HEK293 (cell line): Measurements from ENCODE around the gene MRPL3.

Experiments
- CTCF ChIA-PET: fragments of 350-600 bp; formaldehyde crosslinking; extraction: SDS; loops from one replicate; lab custom pipeline; 2021; ENCODE audit warnings: antibody characterized with exemption; lab: Yijun Ruan, JAX
- POLR2A ChIA-PET: fragments of 300-600 bp; formaldehyde crosslinking; extraction: SDS; loops from one replicate; lab custom pipeline; 2020; ENCODE audit warnings: antibody characterized with exemption, inconsistent platforms; lab: Yijun Ruan, JAX
- H3K27ac ChIP-seq: fragments of 200-500 bp; sonication (Bioruptor generic); 2 replicates; pipeline ENCODE4 v1.5.1; 2014; ENCODE audit warnings: low read depth, low read length, control low read depth, inconsistent platforms; ENCODE audit errors: extremely low read depth
- H3K36me3 ChIP-seq, 2 experiments: fragments of 200-500 bp in 1 of 2; sonication (Bioruptor generic) in 1 of 2; 1 replicate in 1 of 2; 2 replicates in 1 of 2; pipeline ENCODE4 v1.5.1; 2014 to 2017; ENCODE audit warnings: inconsistent platforms in 2 of 2, low read length in 2 of 2; ENCODE audit not compliant: control insufficient read depth in 2 of 2, insufficient read depth in 1 of 2
- H3K4me1 ChIP-seq: fragments of 200-500 bp; sonication (Bioruptor generic); 2 replicates; pipeline ENCODE4 v1.5.1; 2014; ENCODE audit warnings: mild to moderate bottlenecking, low read length, inconsistent platforms; ENCODE audit not compliant: control insufficient read depth, insufficient read depth
- H3K4me3 ChIP-seq: 2 replicates; pipeline ENCODE4 v1.5.1; 2011; ENCODE audit warnings: low read depth, mild to moderate bottlenecking, control low read depth, low read length, moderate library complexity
- H3K9me3 ChIP-seq: fragments of 200-500 bp; sonication (Bioruptor generic); 2 replicates; pipeline ENCODE4 v1.5.1; 2014; ENCODE audit warnings: low read depth, low read length, inconsistent platforms; ENCODE audit not compliant: control insufficient read depth, insufficient read depth
- ATF2 ChIP-seq: fragments of 450-650 bp; formaldehyde crosslinking; IDR thresholded peaks from 2 replicates; pipeline ENCODE4 v1.5.1; 2016; ENCODE audit warnings: missing biosample characterization, missing genetic modification characterization, low read depth
- BCL11A ChIP-seq: fragments of 450-650 bp; formaldehyde crosslinking; IDR thresholded peaks from 2 replicates; pipeline ENCODE4 v1.5.1; 2016; ENCODE audit warnings: low read depth, missing biosample characterization, missing genetic modification characterization
- GLIS1 ChIP-seq: fragments of 450-650 bp; formaldehyde crosslinking; IDR thresholded peaks from 2 replicates; pipeline ENCODE4 v1.5.1; 2016; ENCODE audit warnings: missing biosample characterization, missing genetic modification characterization
- KLF17 ChIP-seq: fragments of 450-650 bp; formaldehyde crosslinking; IDR thresholded peaks from 2 replicates; pipeline ENCODE4 v1.5.1; 2016; ENCODE audit warnings: missing biosample characterization, missing genetic modification characterization
- KLF7 ChIP-seq: fragments of 450-650 bp; formaldehyde crosslinking; IDR thresholded peaks from 2 replicates; pipeline ENCODE4 v1.5.1; 2016; ENCODE audit warnings: missing biosample characterization, missing genetic modification characterization, borderline replicate concordance
- MZF1 ChIP-seq: fragments of 450-650 bp; formaldehyde crosslinking; IDR thresholded peaks from 2 replicates; pipeline ENCODE4 v1.5.1; 2017; ENCODE audit warnings: missing biosample characterization, missing genetic modification characterization, borderline replicate concordance
- PRDM6 ChIP-seq: fragments of 450-650 bp; formaldehyde crosslinking; IDR thresholded peaks from 2 replicates; pipeline ENCODE4 v1.5.1; 2017; ENCODE audit warnings: missing biosample characterization, missing genetic modification characterization
- SP3 ChIP-seq: fragments of 450-650 bp; formaldehyde crosslinking; IDR thresholded peaks from 2 replicates; pipeline ENCODE4 v1.5.1; 2016; ENCODE audit warnings: missing biosample characterization, missing genetic modification characterization
- YY2 ChIP-seq: fragments of 450-650 bp; formaldehyde crosslinking; IDR thresholded peaks from 2 replicates; pipeline ENCODE4 v1.5.1; 2016; ENCODE audit warnings: missing biosample characterization, missing genetic modification characterization
- ZFP37 ChIP-seq: fragments of 450-650 bp; formaldehyde crosslinking; IDR thresholded peaks from 2 replicates; pipeline ENCODE4 v1.5.1; 2016; ENCODE audit warnings: missing biosample characterization, missing genetic modification characterization
- ZNF132 ChIP-seq: fragments of 450-650 bp; formaldehyde crosslinking; IDR thresholded peaks from 2 replicates; pipeline ENCODE4 v1.5.1; 2017; ENCODE audit warnings: missing biosample characterization, missing genetic modification characterization, borderline replicate concordance
- ZNF140 ChIP-seq: fragments of 450-650 bp; formaldehyde crosslinking; IDR thresholded peaks from 2 replicates; pipeline ENCODE4 v1.5.1; 2016; ENCODE audit warnings: missing biosample characterization, missing genetic modification characterization
- ZNF146 ChIP-seq: fragments of 450-650 bp; formaldehyde crosslinking; IDR thresholded peaks from 2 replicates; pipeline ENCODE4 v1.5.1; 2016; ENCODE audit warnings: missing biosample characterization, missing genetic modification characterization
- ZNF16 ChIP-seq: fragments of 450-650 bp; formaldehyde crosslinking; IDR thresholded peaks from 2 replicates; pipeline ENCODE4 v1.5.1; 2016; ENCODE audit warnings: low read depth, missing biosample characterization, missing genetic modification characterization
- ZNF248 ChIP-seq: fragments of 450-650 bp; formaldehyde crosslinking; IDR thresholded peaks from 2 replicates; pipeline ENCODE4 v1.5.1; 2017; ENCODE audit warnings: missing biosample characterization, missing genetic modification characterization
- ZNF311 ChIP-seq: fragments of 450-650 bp; formaldehyde crosslinking; IDR thresholded peaks from 2 replicates; pipeline ENCODE4 v1.5.1; 2017; ENCODE audit warnings: missing biosample characterization, missing genetic modification characterization, borderline replicate concordance
- ZNF341 ChIP-seq: fragments of 450-650 bp; formaldehyde crosslinking; IDR thresholded peaks from 2 replicates; pipeline ENCODE4; 2016; ENCODE audit warnings: low read depth, missing biosample characterization, missing genetic modification characterization
- ZNF391 ChIP-seq: fragments of 450-650 bp; formaldehyde crosslinking; IDR thresholded peaks from 2 replicates; pipeline ENCODE4 v1.5.1; 2016; ENCODE audit warnings: low read depth, missing biosample characterization, missing genetic modification characterization, borderline replicate concordance
- ZNF398 ChIP-seq: fragments of 450-650 bp; formaldehyde crosslinking; IDR thresholded peaks from 2 replicates; pipeline ENCODE4 v1.5.1; 2017; ENCODE audit warnings: missing biosample characterization, missing genetic modification characterization
- ZNF416 ChIP-seq: fragments of 450-650 bp; formaldehyde crosslinking; IDR thresholded peaks from 2 replicates; pipeline ENCODE4 v1.5.1; 2016; ENCODE audit warnings: missing biosample characterization, missing genetic modification characterization
- ZNF449 ChIP-seq: fragments of 450-650 bp; formaldehyde crosslinking; IDR thresholded peaks from 2 replicates; pipeline ENCODE4 v1.5.1; 2017; ENCODE audit warnings: missing biosample characterization, mild to moderate bottlenecking, missing genetic modification characterization, moderate library complexity
- ZNF549 ChIP-seq: fragments of 450-650 bp; IDR thresholded peaks from 2 replicates; pipeline ENCODE4 v1.5.1; 2018; ENCODE audit warnings: missing biosample characterization, missing genetic modification characterization, mild to moderate bottlenecking, inconsistent platforms, moderate library complexity
- ZNF571 ChIP-seq: fragments of 450-650 bp; formaldehyde crosslinking; IDR thresholded peaks from 2 replicates; pipeline ENCODE4 v1.5.0; 2017; ENCODE audit warnings: missing biosample characterization, missing genetic modification characterization
- ZNF629 ChIP-seq: fragments of 450-650 bp; formaldehyde crosslinking; IDR thresholded peaks from 2 replicates; pipeline ENCODE4 v1.5.1; 2017; ENCODE audit warnings: missing biosample characterization, missing genetic modification characterization
- ZNF664 ChIP-seq: fragments of 450-650 bp; formaldehyde crosslinking; IDR thresholded peaks from 2 replicates; pipeline ENCODE4 v1.5.1; 2016; ENCODE audit warnings: missing biosample characterization, missing genetic modification characterization
- ZNF76 ChIP-seq: fragments of 450-650 bp; formaldehyde crosslinking; IDR thresholded peaks from 2 replicates; pipeline ENCODE4; 2016; ENCODE audit warnings: low read depth, missing biosample characterization, missing genetic modification characterization, borderline replicate concordance
- ZNF792 ChIP-seq: fragments of 450-650 bp; formaldehyde crosslinking; IDR thresholded peaks from 2 replicates; pipeline ENCODE4 v1.5.1; 2016; ENCODE audit warnings: missing biosample characterization, missing genetic modification characterization
- ZSCAN16 ChIP-seq: fragments of 450-650 bp; formaldehyde crosslinking; IDR thresholded peaks from 2 replicates; pipeline ENCODE4 v1.5.1; 2016; ENCODE audit warnings: missing biosample characterization, missing genetic modification characterization

The MRPL3 gene

GRCh38 chr3:131432441-131432840 is 70.3 kb downstream of the MRPL3 start (continued):
- TF ChIP-seq ZNF449 (no peak), ZNF391 (tag by site-specific recombination) (no peak), ZNF341 (tag by site-specific recombination) (no peak), ATF2 (tag by site-specific recombination) (no peak), ZNF76 (tag by site-specific recombination) (no peak)

GRCh38 chr3:131431754-131432153 is 71.0 kb downstream of the MRPL3 start:
- Histone ChIP-seq H3K4me1 (no peaks in the 10 kb centered on the region), H3K9me3 (no peaks in the 10 kb centered on the region), H3K36me3 (no peaks in the 10 kb centered on the region), H3K4me3 (no peak overlapping the region), H3K27ac (no peak overlapping the region)
- ChIA-PET POLR2A (no interaction called here), CTCF (no interaction called here)
- TF ChIP-seq ZNF792 (tag by site-specific recombination): no peak
- no peak for TF ChIP-seq ZNF571 (tag by site-specific recombination)
- TF ChIP-seq ZNF311 (tag by site-specific recombination): no peak
- no peak for TF ChIP-seq YY2 (tag by site-specific recombination)
- no peak for TF ChIP-seq MZF1
- no peak for TF ChIP-seq ZNF132 (tag by site-specific recombination)
- no peak for TF ChIP-seq ZNF398 (tag by site-specific recombination)
- TF ChIP-seq ZNF16 (tag by site-specific recombination): no peak
- TF ChIP-seq ZNF664 (tag by site-specific recombination): no peak
- no peak for TF ChIP-seq GLIS1 (tag by site-specific recombination)
- TF ChIP-seq ZFP37 (tag by site-specific recombination): no peak
- TF ChIP-seq KLF17: no peak
- no peak for TF ChIP-seq ZNF146 (tag by site-specific recombination)

GRCh38 chr3:131427226-131427625 is 75.5 kb downstream of the MRPL3 start:
- POLR2A ChIA-PET: interaction anchor here (0.7 kb wide), 1 partner anchor 401 kb away, joined by 4 read pairs; the partner anchor contains the start of genes ASTE1 and NEK11
- Histone ChIP-seq H3K36me3 (no peaks in the 10 kb centered on the region), H3K9me3 (no peaks in the 10 kb centered on the region), H3K4me3 (no peak overlapping the region), H3K4me1 (no peaks in the 10 kb centered on the region), H3K27ac (no peak overlapping the region)
- CTCF ChIA-PET: interaction anchor here (0.6 to 0.7 kb wide), 2 partner anchors 174 to 215 kb away, joined by 3 to 5 read pairs; no protein-coding TSS in a partner anchor
- TF ChIP-seq ZNF311 (tag by site-specific recombination) (no peak), BCL11A (tag by site-specific recombination) (no peak), ZNF549 (no peak), ZNF248 (no peak), KLF7 (no peak), ZNF416 (tag by site-specific recombination) (no peak), ZNF629 (tag by site-specific recombination) (no peak), YY2 (tag by site-specific recombination) (no peak), SP3 (no peak), PRDM6 (tag by site-specific recombination) (no peak), ZSCAN16 (tag by site-specific recombination) (no peak), ZNF140 (no peak)
